NCI-H146 (cell line): Measurements from ENCODE around the gene SNX7.

Source experiments
- DNase-seq: peaks from one replicate; lab custom pipeline; 2025; lab: John Stamatoyannopoulos, UW

SNX7 gene

DNA sequence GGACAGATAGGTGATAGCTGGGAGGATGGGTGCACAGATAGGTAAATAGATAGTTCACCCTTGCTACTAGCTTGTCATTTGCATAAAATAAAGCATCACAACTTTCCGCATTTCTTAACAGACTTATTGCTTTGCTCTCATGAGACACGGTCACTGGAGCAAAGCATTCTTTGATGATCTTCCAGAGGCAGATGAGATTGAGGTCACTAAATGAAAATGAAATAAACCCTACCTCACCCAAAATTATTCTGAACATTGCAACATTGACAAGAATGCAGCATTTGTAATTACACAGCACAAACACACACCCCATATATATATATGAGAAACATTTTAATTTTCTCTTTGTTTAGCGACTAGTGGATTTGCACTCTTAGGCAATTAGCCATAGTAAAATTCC lies 107.6 kb downstream of the SNX7 start:
- DNase-seq: no peak

DNA sequence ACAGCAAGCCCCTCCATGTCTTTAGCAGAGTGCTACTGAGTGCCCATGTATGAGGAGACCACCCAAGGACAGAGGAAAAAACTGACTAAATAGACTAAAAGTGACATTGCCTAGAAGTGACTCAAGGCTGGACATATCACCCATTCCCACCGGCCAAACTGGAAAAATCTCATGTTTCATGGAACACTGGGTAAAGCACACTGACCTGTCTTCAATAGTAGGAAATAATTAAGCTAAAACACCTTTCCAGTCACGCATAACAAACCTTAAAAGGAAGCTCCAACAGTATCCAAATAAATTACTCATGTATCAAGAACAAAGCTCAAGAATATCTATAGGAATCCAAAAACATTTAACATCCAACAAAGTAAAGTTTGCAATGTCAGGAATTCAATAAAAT lies 120.4 kb downstream of the SNX7 start:
- DNase-seq: no peak

DNA sequence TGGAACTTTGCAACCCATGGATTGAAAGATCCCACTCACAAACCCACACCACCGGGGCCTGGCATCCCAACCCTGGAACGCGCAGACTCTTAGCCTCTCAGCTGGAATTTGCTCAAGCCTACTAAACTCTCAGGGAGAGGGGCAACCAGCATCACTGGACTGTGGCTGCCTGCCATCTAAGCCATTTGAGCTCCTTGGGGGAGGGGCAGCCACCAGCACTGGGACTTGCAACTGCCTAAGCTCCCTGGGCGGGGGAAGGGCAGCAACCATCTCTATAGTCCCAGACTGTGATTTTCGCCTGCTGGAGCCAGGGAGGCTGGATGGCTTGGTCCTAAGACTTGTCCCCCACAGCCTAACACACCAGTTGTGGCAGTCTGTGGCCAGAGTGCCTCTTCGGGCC lies 122.3 kb downstream of the SNX7 start:
- DNase-seq: no peak

DNA sequence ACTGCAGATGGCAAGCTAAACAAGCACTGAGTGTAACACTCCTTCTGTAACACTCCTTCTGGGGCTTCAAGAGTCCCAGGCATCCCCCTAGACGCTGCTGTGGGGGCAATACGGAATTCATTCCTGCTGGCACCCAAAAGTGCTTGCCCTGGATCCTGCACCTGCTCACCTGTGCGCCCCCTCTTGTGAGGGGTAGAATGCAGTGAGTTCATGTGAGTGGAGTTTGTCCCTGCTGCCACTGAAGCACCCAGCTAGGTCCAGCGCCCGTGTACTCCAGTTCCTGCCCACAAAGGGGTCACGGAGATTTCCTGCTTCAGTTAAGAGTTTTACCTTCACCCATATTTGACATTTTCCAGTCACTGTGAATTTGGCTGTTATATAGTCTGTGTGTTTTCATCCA lies 130.0 kb downstream of the SNX7 start:
- no peak for DNase-seq

DNA sequence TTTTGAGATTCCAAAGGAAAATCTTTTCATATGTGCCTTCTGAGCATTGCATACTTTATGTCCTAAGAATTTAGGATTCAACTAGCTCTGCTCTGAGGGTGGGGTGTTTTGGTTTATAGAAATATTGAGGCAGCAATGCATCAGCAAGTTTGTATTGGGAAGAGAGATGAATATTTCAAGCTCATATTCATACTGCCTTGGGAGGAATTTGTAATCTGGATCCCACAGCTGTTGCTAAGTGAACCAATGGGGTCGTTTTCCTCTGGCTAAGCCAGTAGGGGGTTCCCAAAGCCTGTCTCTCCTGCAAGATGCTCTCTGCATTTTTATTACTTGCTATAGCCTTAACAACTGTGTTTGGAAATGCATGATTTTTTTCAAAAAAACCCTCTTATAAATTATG lies 130.6 kb downstream of the SNX7 start:
- DNase-seq: no peak

DNA sequence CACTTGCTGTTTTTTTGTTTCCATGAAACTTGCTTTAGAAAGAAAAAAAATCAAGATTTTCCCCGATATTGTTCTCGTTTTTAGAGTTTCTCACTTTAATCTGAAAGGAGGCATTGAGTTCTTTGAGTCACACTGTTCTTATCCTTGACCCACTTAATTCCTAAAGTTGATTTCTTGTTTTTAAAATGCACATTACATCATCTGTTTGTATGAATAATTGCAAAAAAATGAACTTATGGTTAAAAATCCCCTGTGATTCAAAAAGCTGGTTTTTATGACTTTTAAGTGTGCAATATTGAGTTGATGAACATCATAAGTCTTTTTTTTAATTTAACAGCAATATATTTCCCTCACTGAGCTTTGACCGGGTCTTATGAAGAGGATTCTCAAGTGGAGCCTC lies 131.6 kb downstream of the SNX7 start:
- DNase-seq: no peak

DNA sequence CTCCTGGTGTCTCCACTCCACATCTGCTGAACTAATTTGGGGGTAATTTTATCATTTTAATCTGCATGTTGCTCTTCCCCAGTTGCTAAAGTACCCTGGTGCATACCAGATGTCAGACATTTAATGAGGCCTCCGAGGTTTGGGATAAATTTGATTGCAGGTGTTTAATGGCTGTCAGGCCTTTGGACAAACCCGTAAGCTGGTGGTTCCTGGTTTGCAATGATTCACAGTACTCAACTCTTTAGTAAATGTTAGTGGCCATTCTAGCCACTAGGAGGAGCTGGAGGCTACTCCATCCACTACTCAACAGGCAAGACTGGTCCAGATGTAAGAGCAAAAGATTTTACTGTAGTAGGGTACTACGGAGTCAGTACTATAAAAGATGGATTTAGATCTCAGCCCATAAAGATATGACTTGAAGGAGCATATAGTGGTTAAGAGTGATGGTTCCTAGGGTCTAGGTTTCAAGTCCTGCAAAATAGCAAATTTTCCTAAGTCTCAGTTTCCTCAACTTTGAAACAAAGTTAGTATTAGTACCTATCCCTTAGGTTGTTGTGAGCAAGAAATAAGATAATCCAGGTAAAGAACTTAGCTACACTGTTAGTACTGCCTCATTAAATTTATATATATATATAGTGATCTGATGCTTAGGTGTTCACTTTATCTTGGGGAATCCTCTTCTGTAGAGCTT lies 132.8 kb downstream of the SNX7 start:
- peak; percentile 23 for DNase-seq

DNA sequence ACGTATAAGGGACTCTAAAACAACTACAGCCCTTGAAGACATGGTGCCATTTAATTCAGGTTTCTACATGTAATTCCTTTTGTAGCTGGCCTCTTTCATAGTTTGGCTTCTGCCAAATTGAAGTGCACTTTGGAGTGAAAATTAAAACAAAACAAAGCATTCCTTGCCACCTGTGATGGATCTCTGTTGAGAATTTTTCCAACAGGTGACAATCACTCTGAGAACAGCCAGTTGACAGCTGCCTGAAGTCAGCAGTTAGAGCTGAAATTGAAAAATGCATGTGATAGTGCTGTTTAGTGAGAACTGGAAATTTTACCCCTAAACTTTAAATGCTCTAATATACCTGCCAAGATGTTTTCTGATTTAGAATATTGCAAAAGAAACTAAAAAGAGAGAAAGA lies 134.5 kb downstream of the SNX7 start:
- no peak for DNase-seq

DNA sequence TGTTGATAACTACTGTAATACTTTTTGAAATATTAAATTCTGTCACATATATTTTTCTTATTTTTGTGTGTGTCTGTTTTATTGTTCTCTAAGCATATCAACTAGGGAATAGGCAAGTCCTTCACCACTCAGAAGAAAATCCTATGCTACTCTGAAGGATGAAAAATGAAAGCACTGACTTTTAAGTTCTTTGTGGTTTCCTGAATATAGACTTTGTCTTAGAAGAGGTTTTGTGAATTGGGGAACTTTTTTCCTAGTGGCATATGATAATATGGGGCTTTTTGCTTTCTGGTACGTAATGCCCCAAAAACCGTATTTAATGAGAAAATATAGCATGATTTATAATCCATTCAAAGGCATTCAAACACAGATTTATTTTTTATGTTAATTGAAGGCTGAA lies 136.0 kb downstream of the SNX7 start:
- no peak for DNase-seq
